IMR-90 (cell line): Measurements from ENCODE around the gene MUCL3.

Source experiments
- CEBPB ChIP-seq: IDR thresholded peaks from 2 replicates; pipeline ENCODE4 v1.6.1; 2012; ENCODE audit warnings: low read depth, low read length, improper control_type of control experiment
- CHD1 ChIP-seq: IDR thresholded peaks from 2 replicates; pipeline ENCODE4 v1.6.1; 2012; ENCODE audit warnings: low read depth, low read length, improper control_type of control experiment
- ELK1 ChIP-seq: fragments of 150-350 bp; IDR thresholded peaks from 2 replicates; pipeline ENCODE4 v1.6.1; 2016; ENCODE audit warnings: low read depth, mild to moderate bottlenecking, low read length, moderate library complexity, borderline replicate concordance
- FOS ChIP-seq: fragments of 150-350 bp; IDR thresholded peaks from 2 replicates; pipeline ENCODE4 v1.6.1; 2016; ENCODE audit warnings: low read depth, low read length
- MAZ ChIP-seq: IDR thresholded peaks from 2 replicates; pipeline ENCODE4 v1.6.1; 2012; ENCODE audit warnings: low read depth, mild to moderate bottlenecking, low read length, improper control_type of control experiment, moderate library complexity, borderline replicate concordance
- NFE2L2 ChIP-seq: fragments of 150-350 bp; IDR thresholded peaks from 2 replicates; pipeline ENCODE4 v1.6.1; 2016; ENCODE audit warnings: low read depth, mild to moderate bottlenecking, low read length
- POLR2A ChIP-seq: IDR thresholded peaks from 2 replicates; pipeline ENCODE4 v1.6.1; 2012; ENCODE audit warnings: mild to moderate bottlenecking, low read depth, low read length
- RAD21 ChIP-seq: IDR thresholded peaks from 2 replicates; pipeline ENCODE4 v1.6.1; 2012; ENCODE audit warnings: low read length, improper control_type of control experiment
- RCOR1 ChIP-seq: IDR thresholded peaks from 2 replicates; pipeline ENCODE4 v1.6.1; 2012; ENCODE audit warnings: mild to moderate bottlenecking, low read length, improper control_type of control experiment; ENCODE audit not compliant: insufficient replicate concordance
- TF ChIP-seq, protein P1 (sequence below): fragments of 150-350 bp; IDR thresholded peaks from 2 replicates; pipeline ENCODE4 v1.6.1; 2017; ENCODE audit warnings: mild to moderate bottlenecking, antibody characterized with exemption, low read length, low read depth
- TF ChIP-seq, protein P2 (sequence below): conservative IDR thresholded peaks from 2 replicates; pipeline ENCODE4 v1.5.1; 2012; ENCODE audit warnings: mild to moderate bottlenecking, low read depth, low read length, improper control_type of control experiment

DNA sequence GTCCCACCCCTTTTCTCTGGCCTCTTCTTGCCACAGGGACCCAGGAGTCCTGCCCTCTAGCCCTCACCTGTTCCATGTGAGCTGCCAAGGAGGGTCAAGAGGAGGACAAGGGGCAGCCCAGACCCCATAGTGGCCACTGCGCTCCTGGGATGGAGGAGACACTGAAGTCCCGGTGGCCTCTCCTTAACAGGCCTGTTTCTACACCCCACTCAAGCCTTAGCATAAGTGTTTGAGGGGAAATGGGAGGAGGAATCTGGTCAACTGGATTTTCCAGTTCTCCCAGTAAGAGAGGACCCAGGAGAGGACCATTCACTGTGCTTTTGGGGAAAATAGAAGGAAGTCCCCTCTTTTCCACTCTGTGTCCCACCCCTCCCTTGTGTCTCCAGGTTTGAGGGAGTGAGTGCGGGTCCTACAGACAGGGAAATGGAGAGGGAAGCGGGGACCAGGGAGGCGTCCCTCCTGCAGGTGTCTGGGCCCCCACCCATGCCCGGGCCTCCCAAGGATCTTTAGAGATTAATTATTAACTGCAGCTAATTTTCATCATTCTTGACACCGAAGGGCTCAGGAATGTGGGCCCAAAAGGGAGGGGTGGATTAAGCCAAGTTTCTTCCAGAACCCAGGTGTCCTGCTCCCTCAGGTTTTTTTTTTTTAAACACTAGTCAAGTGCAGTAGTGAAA is 8.7 kb upstream of the MUCL3 start, which contains the start of gene SFTA2:
- TF ChIP-seq, protein P1, sequence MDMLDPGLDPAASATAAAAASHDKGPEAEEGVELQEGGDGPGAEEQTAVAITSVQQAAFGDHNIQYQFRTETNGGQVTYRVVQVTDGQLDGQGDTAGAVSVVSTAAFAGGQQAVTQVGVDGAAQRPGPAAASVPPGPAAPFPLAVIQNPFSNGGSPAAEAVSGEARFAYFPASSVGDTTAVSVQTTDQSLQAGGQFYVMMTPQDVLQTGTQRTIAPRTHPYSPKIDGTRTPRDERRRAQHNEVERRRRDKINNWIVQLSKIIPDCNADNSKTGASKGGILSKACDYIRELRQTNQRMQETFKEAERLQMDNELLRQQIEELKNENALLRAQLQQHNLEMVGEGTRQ = no peak
- TF ChIP-seq ELK1 (no peak), POLR2A (no peak), RAD21 (no peak), CHD1 (no peak), NFE2L2 (no peak), FOS (no peak), MAZ (no peak), RCOR1 (no peak), CEBPB (no peak)
- TF ChIP-seq, protein P2, sequence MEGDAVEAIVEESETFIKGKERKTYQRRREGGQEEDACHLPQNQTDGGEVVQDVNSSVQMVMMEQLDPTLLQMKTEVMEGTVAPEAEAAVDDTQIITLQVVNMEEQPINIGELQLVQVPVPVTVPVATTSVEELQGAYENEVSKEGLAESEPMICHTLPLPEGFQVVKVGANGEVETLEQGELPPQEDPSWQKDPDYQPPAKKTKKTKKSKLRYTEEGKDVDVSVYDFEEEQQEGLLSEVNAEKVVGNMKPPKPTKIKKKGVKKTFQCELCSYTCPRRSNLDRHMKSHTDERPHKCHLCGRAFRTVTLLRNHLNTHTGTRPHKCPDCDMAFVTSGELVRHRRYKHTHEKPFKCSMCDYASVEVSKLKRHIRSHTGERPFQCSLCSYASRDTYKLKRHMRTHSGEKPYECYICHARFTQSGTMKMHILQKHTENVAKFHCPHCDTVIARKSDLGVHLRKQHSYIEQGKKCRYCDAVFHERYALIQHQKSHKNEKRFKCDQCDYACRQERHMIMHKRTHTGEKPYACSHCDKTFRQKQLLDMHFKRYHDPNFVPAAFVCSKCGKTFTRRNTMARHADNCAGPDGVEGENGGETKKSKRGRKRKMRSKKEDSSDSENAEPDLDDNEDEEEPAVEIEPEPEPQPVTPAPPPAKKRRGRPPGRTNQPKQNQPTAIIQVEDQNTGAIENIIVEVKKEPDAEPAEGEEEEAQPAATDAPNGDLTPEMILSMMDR = no peak
